SK-N-SH (cell line): ENCODE data around the gene ALDH5A1. TPM values are rescaled to one million over a fixed set of nuclear protein-coding genes. Genes with fewer than 3 reads are reported as not detected.

Experiments
- CTCF ChIA-PET: fragments of 300-600, 350-600 bp; formaldehyde crosslinking; extraction: SDS; loops from one replicate; lab custom pipeline; 2021; lab: Yijun Ruan, JAX
- POLR2A ChIA-PET: fragments of 350-600 bp; sonication (Branson Sonifier 250); formaldehyde crosslinking; extraction: SDS; loops from one replicate; lab custom pipeline; 2020; ENCODE audit warnings: antibody characterized with exemption, inconsistent platforms; lab: Yijun Ruan, JAX
- DNase-seq: peaks from one replicate; pipeline ENCODE4 v3.0.0; 2012
- H2AFZ ChIP-seq: fragments of 200-600 bp; sonication (generic); 2 replicates; pipeline ENCODE4 v1.8.1; 2016; ENCODE audit warnings: antibody characterized with exemption, mild to moderate bottlenecking, low read depth
- H3F3A ChIP-seq: fragments of 200-600 bp; sonication (generic); replicated peaks from 2 replicates; pipeline ENCODE3; 2016; ENCODE audit warnings: antibody characterized with exemption, mild to moderate bottlenecking; ENCODE audit not compliant: insufficient read depth
- H3K27ac ChIP-seq, 2 experiments: fragments of 200-500 bp in 1 of 2; fragments of 200-600 bp in 1 of 2; sonication (Bioruptor generic) in 1 of 2; sonication (generic), shearing (Covaris generic) in 1 of 2; 2 replicates each; pipeline versions ENCODE4 v1.5.1 to v1.6.1; 2014 to 2016; ENCODE audit warnings: low read depth in 2 of 2, inconsistent platforms in 1 of 2, low read length in 1 of 2, mild to moderate bottlenecking in 1 of 2, mixed read lengths in 1 of 2
- H3K27me3 ChIP-seq: fragments of 200-600 bp; sonication (generic), shearing (Covaris generic); 2 replicates; pipeline ENCODE4 v1.6.1; 2016; ENCODE audit warnings: mixed run types; ENCODE audit not compliant: insufficient read depth
- H3K36me3 ChIP-seq, 2 experiments: fragments of 200-500 bp in 1 of 2; fragments of 200-600 bp in 1 of 2; sonication (Bioruptor generic) in 1 of 2; sonication (generic) in 1 of 2; replicated peaks in 1 of 2; 2 replicates each; pipeline versions ENCODE3 to v1.5.1; 2014 to 2016; ENCODE audit warnings: low read length in 1 of 2, mild to moderate bottlenecking in 1 of 2; ENCODE audit not compliant: insufficient read depth in 2 of 2, control insufficient read depth in 1 of 2
- H3K4me1 ChIP-seq, 2 experiments: fragments of 200-500 bp in 1 of 2; fragments of 200-600 bp in 1 of 2; sonication (Bioruptor generic) in 1 of 2; sonication (generic), shearing (Covaris generic) in 1 of 2; 2 replicates each; pipeline versions ENCODE4 v1.5.1 to v1.6.1; 2014 to 2016; ENCODE audit warnings: low read depth in 1 of 2, low read length in 1 of 2, mixed run types in 1 of 2; ENCODE audit not compliant: insufficient read depth in 2 of 2, control insufficient read depth in 1 of 2
- H3K4me2 ChIP-seq: fragments of 200-600 bp; sonication (generic), shearing (Covaris generic); 2 replicates; pipeline ENCODE4 v1.6.1; 2017; ENCODE audit warnings: mixed run types
- H3K4me3 ChIP-seq, 2 experiments: fragments of 200-500 bp in 1 of 2; fragments of 200-600 bp in 1 of 2; sonication (Bioruptor generic) in 1 of 2; sonication (generic), shearing (Covaris generic) in 1 of 2; 2 replicates each; pipeline versions ENCODE4 v1.5.1 to v1.8.1; 2014 to 2016; ENCODE audit warnings: low read depth in 2 of 2, inconsistent platforms in 1 of 2, low read length in 1 of 2, mild to moderate bottlenecking in 1 of 2, mixed read lengths in 1 of 2, moderate library complexity in 1 of 2
- H3K79me2 ChIP-seq: fragments of 200-600 bp; sonication (generic); 2 replicates; pipeline ENCODE4 v1.8.1; 2017; ENCODE audit warnings: mild to moderate bottlenecking; ENCODE audit not compliant: insufficient read depth
- H3K9ac ChIP-seq: fragments of 200-600 bp; sonication (generic); 2 replicates; pipeline ENCODE4 v1.6.1; 2017; ENCODE audit warnings: mixed run types
- H3K9me2 ChIP-seq: fragments of 200-600 bp; sonication (generic); 2 replicates; pipeline ENCODE4 v1.6.1; 2017; ENCODE audit warnings: mixed run types
- H3K9me3 ChIP-seq: fragments of 200-600 bp; sonication (generic); 2 replicates; pipeline ENCODE4 v1.6.1; 2017; ENCODE audit warnings: mixed run types, mild to moderate bottlenecking, moderate library complexity
- H4K20me1 ChIP-seq: fragments of 200-600 bp; sonication (generic); 2 replicates; pipeline ENCODE4 v1.6.1; 2017; ENCODE audit warnings: mild to moderate bottlenecking, mixed run types; ENCODE audit not compliant: insufficient read depth
- CTCF ChIP-seq: fragments of 200-600 bp; sonication (generic); IDR thresholded peaks from 2 replicates; pipeline ENCODE4 v1.6.1; 2017; ENCODE audit warnings: antibody characterized with exemption, mild to moderate bottlenecking, moderate library complexity
- EZH2phosphoT487 ChIP-seq: fragments of 200-600 bp; sonication (generic); IDR thresholded peaks from 2 replicates; pipeline ENCODE4 v1.6.1; 2017; ENCODE audit warnings: low read depth, mixed run types, mild to moderate bottlenecking, antibody characterized with exemption, moderate library complexity, borderline replicate concordance
- FOSL2 ChIP-seq: IDR thresholded peaks from 2 replicates; pipeline ENCODE4 v1.4.0; 2012; ENCODE audit warnings: low read depth, mild to moderate bottlenecking, moderate library complexity, borderline replicate concordance
- FOXM1 ChIP-seq: IDR thresholded peaks from 2 replicates; pipeline ENCODE4 v1.4.0; 2012; ENCODE audit warnings: low read depth, mild to moderate bottlenecking
- GABPA ChIP-seq: IDR thresholded peaks from 2 replicates; pipeline ENCODE4 v1.4.0; 2012; ENCODE audit warnings: low read depth, mild to moderate bottlenecking
- GATA2 ChIP-seq: sonication (generic); formaldehyde crosslinking; IDR thresholded peaks from 2 replicates; pipeline ENCODE4 v1.5.0; 2020; ENCODE audit warnings: mild to moderate bottlenecking, missing genetic modification reagents
- IRF3 ChIP-seq: fragments of 150-350 bp; IDR thresholded peaks from 2 replicates; pipeline ENCODE4 v1.6.1; 2016; ENCODE audit warnings: mild to moderate bottlenecking, low read depth, low read length
- MEF2A ChIP-seq: IDR thresholded peaks from 2 replicates; pipeline ENCODE4 v1.4.0; 2012; ENCODE audit warnings: low read depth, borderline replicate concordance
- MXI1 ChIP-seq: IDR thresholded peaks from 2 replicates; pipeline ENCODE4 v1.6.1; 2012; ENCODE audit warnings: mild to moderate bottlenecking, low read depth, low read length, improper control_type of control experiment
- NFIC ChIP-seq: IDR thresholded peaks from 2 replicates; pipeline ENCODE4 v1.4.0; 2012; ENCODE audit warnings: borderline replicate concordance
- POLR2AphosphoS5 ChIP-seq: IDR thresholded peaks from 2 replicates; pipeline ENCODE4 v1.6.1; 2012; ENCODE audit warnings: low read depth, low read length
- RAD21 ChIP-seq: IDR thresholded peaks from 2 replicates; pipeline ENCODE4 v1.6.1; 2012; ENCODE audit warnings: mild to moderate bottlenecking, low read length
- RFX5 ChIP-seq: IDR thresholded peaks from 2 replicates; pipeline ENCODE4 v1.6.1; 2012; ENCODE audit warnings: mild to moderate bottlenecking, improper control_type of control experiment, low read length
- RXRA ChIP-seq: IDR thresholded peaks from 2 replicates; pipeline ENCODE4 v1.4.0; 2012; ENCODE audit warnings: low read depth, mild to moderate bottlenecking, borderline replicate concordance
- SMC3 ChIP-seq: IDR thresholded peaks from 2 replicates; pipeline ENCODE4 v1.6.1; 2012; ENCODE audit warnings: low read depth, low read length, improper control_type of control experiment
- TAF1 ChIP-seq: IDR thresholded peaks from 2 replicates; pipeline ENCODE4 v1.6.1; 2012; ENCODE audit warnings: low read depth, mild to moderate bottlenecking, low read length, moderate library complexity, borderline replicate concordance
- TCF12 ChIP-seq: IDR thresholded peaks from 2 replicates; pipeline ENCODE4 v1.4.0; 2012
- TEAD4 ChIP-seq: IDR thresholded peaks from 2 replicates; pipeline ENCODE4 v1.4.0; 2012; ENCODE audit warnings: mild to moderate bottlenecking, borderline replicate concordance; ENCODE audit not compliant: insufficient read depth
- YY1 ChIP-seq: IDR thresholded peaks from 2 replicates; pipeline ENCODE4 v1.4.0; 2012; ENCODE audit warnings: low read depth, mild to moderate bottlenecking
- ZBTB33 ChIP-seq: IDR thresholded peaks from 2 replicates; pipeline ENCODE4 v1.4.0; 2012; ENCODE audit warnings: low read depth, borderline replicate concordance
- WGBS: methylation state at CpG from one replicate; pipeline ENCODE4 v1.1.6; 2017; ENCODE audit warnings: low lambda C conversion rate; 5-methylcytosine and 5-hydroxymethylcytosine counted together
- polyA plus RNA-seq, 3 experiments: library from polyadenylated mRNA; depleted of rRNA; stranded (reverse); fragments of >200 nt; gene quantifications; 2 replicates each; pipeline ENCODE4 v1.2.3, GENCODE V29; 2012

ALDH5A1 gene
- polyA plus RNA-seq, 1 of the 3 experiments (the other 2 are of a cell fraction): 3.0 TPM

GRCh38 chr6:24484657-24485323 is 10.0 kb upstream of the ALDH5A1 start (continued):
- TF ChIP-seq TCF12: no peak
- no peak for TF ChIP-seq TAF1
- TF ChIP-seq NFIC: no peak
- no peak for TF ChIP-seq RXRA
- TF ChIP-seq, all 33 proteins: peak for 0

- H3K4me2 ChIP-seq: no peak overlapping the region
- DNase-seq: no peak
- H3K27ac ChIP-seq: no peak overlapping the region
- H4K20me1 ChIP-seq: no peaks in the 10 kb centered on the region
- WGBS: 87% methylated on average over 4 of the region's 4 CpGs
- no peak overlapping the region for H3K4me3 ChIP-seq
- H3K9me2 ChIP-seq: no peaks in the 10 kb centered on the region
- TF ChIP-seq RXRA (no peak), MXI1 (no peak), SMC3 (no peak), GATA2 (CRISPR knock-in tag) (no peak), TEAD4 (no peak), FOSL2 (no peak), ZBTB33 (no peak), RAD21 (no peak), CTCF (no peak), MEF2A (no peak), RFX5 (no peak), EZH2phosphoT487 (no peak), YY1 (no peak), POLR2AphosphoS5 (no peak), TAF1 (no peak), FOXM1 (no peak), IRF3 (no peak), GABPA (no peak), NFIC (no peak)
- H3K27me3 ChIP-seq: no peaks in the 10 kb centered on the region
- ChIA-PET POLR2A (no interaction called here), CTCF (interaction anchor here (5.3 kb wide), 1 partner anchor 9 kb away, joined by 21 read pairs; the partner anchor contains the start of gene ALDH5A1)
- H3K9ac ChIP-seq: no peak overlapping the region
- H2AFZ ChIP-seq: no peak overlapping the region
- no peaks in the 10 kb centered on the region for H3K4me1 ChIP-seq
- H3K9me3 ChIP-seq: no peaks in the 10 kb centered on the region
- no peaks in the 10 kb centered on the region for H3K79me2 ChIP-seq
- no peaks in the 10 kb centered on the region for H3K36me3 ChIP-seq
- H3F3A ChIP-seq: no peaks in the 10 kb centered on the region
Observed at GRCh38 chr6:24486065-24486464, 8.7 kb upstream of the ALDH5A1 start.
